Body of pancreas (tissue), 4 donors: ENCODE data around the gene PCBP3. TPM values are rescaled to one million over a fixed set of nuclear protein-coding genes. Genes with fewer than 3 reads are reported as not detected.
"Not testable (repeated sequence)": the region's sequence is repeated elsewhere in the genome, so short reads cannot be mapped to it uniquely, and the experiment has no call there.

Source experiments
- ATAC-seq: fragments of 150-250 bp; one replicate; pipeline ENCODE4 v1.9.1; 2016
- DNase-seq, 4 donors: peaks; one replicate each; pipeline ENCODE4 v3.0.0-alpha.2; 2019
- H3K27ac ChIP-seq, 4 donors: fragments of 200-600 bp; sonication (generic); 1 replicate in 3 of 4; 2 replicates in 1 of 4; pipeline versions ENCODE4 v1.5.1 to v1.6.1; 2016 to 2019; ENCODE audit warnings: mild to moderate bottlenecking in 1 of 4, mixed read lengths in 1 of 4, moderate library complexity in 1 of 4
- H3K27me3 ChIP-seq, 2 donors: fragments of 200-600 bp; sonication (generic); one replicate each; pipeline ENCODE4 v1.6.0; 2016; ENCODE audit warnings: mild to moderate bottlenecking in 1 of 2
- H3K36me3 ChIP-seq, 2 donors: fragments of 200-600 bp; sonication (generic); replicated peaks in 1 of 2; 2 replicates each; pipeline ENCODE4 v1.5.1; 2016; ENCODE audit warnings: low read depth in 2 of 2; ENCODE audit not compliant: insufficient read depth in 1 of 2
- H3K4me1 ChIP-seq: fragments of 200-600 bp; sonication (generic); one replicate; pipeline ENCODE4 v1.6.0; 2016
- H3K4me3 ChIP-seq, 2 donors: fragments of 200-600 bp; sonication (generic); 1 replicate in 1 of 2; 2 replicates in 1 of 2; pipeline ENCODE4 v1.5.1; 2016 to 2019
- H3K9me3 ChIP-seq, 3 donors: fragments of 200-600 bp; sonication (generic); 1 replicate in 2 of 3; 2 replicates in 1 of 3; pipeline ENCODE4 v1.5.1; 2016
- CTCF ChIP-seq, 7 experiments: fragments of 450-650 bp in 4 of 7; fragments of 200-600 bp in 3 of 7; sonication (generic) in 3 of 7; IDR thresholded peaks; one replicate each; pipeline ENCODE4 v1.5.1; 2016 to 2019; ENCODE audit warnings: antibody characterized with exemption in 7 of 7
- POLR2A ChIP-seq, 3 donors: fragments of 450-650 bp; IDR thresholded peaks; one replicate each; pipeline ENCODE4 v1.6.1; 2016; ENCODE audit warnings: antibody characterized with exemption in 3 of 3, mild to moderate bottlenecking in 2 of 3
- WGBS, 2 donors: methylation state at CpG; one replicate each; pipeline ENCODE4 v1.1.5; 2017; 5-methylcytosine and 5-hydroxymethylcytosine counted together
- intact Hi-C: fragments of 100-400 bp; cut with DNase I; formaldehyde crosslinking; loops from one replicate; pipeline ENCODE4 v1.15.1; 2023
- total RNA-seq, 2 donors: library from RNA; depleted of rRNA; stranded (reverse); fragments of >200 nt; gene quantifications; one replicate each; pipeline ENCODE4 v1.1.0, GENCODE V29; 2016

PCBP3 gene
- total RNA-seq, 2 donors from 2014 or later, result 1.3 to 4.6 TPM

GRCh38 chr21:45949928-45950739 lies 306.6 kb downstream of the PCBP3 start:
- intact Hi-C loops, result no loop called here
- H3K4me1 ChIP-seq, result peaks cover 8% of the 10 kb centered on the region
- TF ChIP-seq POLR2A (IDR thresholded peaks at IDR 0.05) (no peak), CTCF (IDR thresholded peaks at IDR 0.05) (no peak)
- 70 to 77% methylated on average over 13 to 33 of the region's 35 CpGs for WGBS, 2 donors
- peaks cover 0 to 5% of the 10 kb centered on the region in 2 donors for H3K27me3 ChIP-seq
- no peak for ATAC-seq
- no peak overlapping the region for H3K27ac ChIP-seq
- no peaks in the 10 kb centered on the region for H3K9me3 ChIP-seq
- H3K4me3 ChIP-seq, result no peak overlapping the region
- no peak for DNase-seq
- H3K36me3 ChIP-seq, result no peaks in the 10 kb centered on the region

DNA sequence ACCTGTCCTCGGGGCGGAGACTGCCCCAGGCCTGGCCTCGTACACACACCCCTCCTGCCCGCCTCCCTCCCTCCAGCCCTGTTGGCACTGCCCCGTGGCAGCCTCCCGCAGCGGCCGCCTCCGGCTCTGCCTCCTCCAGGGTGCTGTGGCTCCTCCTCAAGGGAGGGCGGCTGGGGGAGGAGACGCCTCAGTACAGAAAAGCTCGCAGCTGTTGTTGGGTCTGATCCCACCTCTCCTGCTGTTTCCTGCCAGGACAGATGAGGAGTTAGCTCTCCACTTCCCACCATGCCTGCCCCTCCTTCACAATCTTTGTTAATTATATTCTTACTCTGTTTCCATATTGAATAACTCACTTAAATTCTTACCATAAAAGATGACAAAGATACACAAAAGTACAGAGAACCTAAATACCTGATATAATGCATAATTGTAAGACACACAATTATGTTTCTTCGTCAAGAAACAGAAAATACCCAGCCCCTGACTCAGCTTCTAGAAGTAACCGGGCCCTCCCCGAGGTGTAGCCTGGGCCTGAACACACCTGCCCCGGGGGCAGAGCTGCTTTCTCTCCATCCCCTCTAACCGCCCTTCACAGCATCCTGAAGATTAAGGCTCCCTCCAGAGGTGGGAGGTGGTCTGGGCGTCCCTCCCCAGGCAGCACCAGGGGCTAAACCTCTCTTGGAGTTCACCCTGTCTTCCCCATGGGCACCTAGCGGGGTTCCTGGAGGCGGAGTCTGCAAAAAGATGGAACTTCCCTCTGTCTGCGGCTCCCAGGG lies 307.4 kb downstream of the PCBP3 start:
- DNase-seq (peak in 3 of 4 donors; percentile 48 to 69 (median 54)), ATAC-seq (peak; percentile 63)
- 23 to 32% methylated on average over 19 to 21 of the region's 21 CpGs for WGBS, 2 donors
- no peak for TF ChIP-seq CTCF (IDR thresholded peaks at IDR 0.05)
- TF ChIP-seq POLR2A (IDR thresholded peaks at IDR 0.05), result no peak
- Histone ChIP-seq H3K4me1 (peaks cover 8% of the 10 kb centered on the region), H3K4me3 (no peak overlapping the region), H3K9me3 (no peaks in the 10 kb centered on the region), H3K27ac (no peak overlapping the region), H3K27me3 (peaks cover 0 to 5% of the 10 kb centered on the region in 2 donors), H3K36me3 (no peaks in the 10 kb centered on the region)
- intact Hi-C loops, result no loop called here

GRCh38 chr21:45951676-45952075 lies 308.2 kb downstream of the PCBP3 start:
- Histone ChIP-seq H3K9me3 (no peaks in the 10 kb centered on the region), H3K4me1 (peaks cover 8% of the 10 kb centered on the region), H3K4me3 (no peak overlapping the region), H3K27me3 (peaks cover 0 to 5% of the 10 kb centered on the region in 2 donors), H3K36me3 (no peaks in the 10 kb centered on the region), H3K27ac (no peak overlapping the region)
- intact Hi-C loops, result no loop called here
- ATAC-seq (no peak), DNase-seq (no peak)
- TF ChIP-seq POLR2A (IDR thresholded peaks at IDR 0.05) (no peak), CTCF (IDR thresholded peaks at IDR 0.05) (no peak)
- WGBS, 2 donors, result 57 to 58% methylated on average over 14 to 15 of the region's 15 CpGs

DNA sequence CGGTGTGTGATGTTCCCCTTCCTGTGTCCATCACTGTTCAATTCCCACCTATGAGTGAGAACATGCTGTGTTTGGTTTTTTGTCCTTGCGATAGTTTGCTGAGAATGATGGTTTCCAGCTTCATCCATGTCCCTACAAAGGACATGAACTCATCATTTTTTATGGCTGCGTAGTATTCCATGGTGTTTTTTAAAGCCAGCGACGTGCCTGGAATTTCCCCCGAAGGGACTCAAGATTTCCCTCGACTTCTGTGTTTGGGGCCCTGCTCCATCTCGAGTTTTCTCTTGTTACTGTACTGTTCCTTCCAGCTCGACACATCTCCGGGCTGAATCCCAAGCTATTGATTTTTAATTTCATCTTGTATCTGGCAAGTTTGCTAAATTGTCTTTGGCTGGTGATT lies 309.0 kb downstream of the PCBP3 start:
- H3K27ac ChIP-seq, DNase-seq, H3K4me3 ChIP-seq, intact Hi-C loops, H3K36me3 ChIP-seq, H3K9me3 ChIP-seq, H3K27me3 ChIP-seq, ATAC-seq, H3K4me1 ChIP-seq: not testable (repeated sequence)
- 84 to 87% methylated on average over 9 to 10 of the region's 10 CpGs for WGBS, 2 donors

DNA sequence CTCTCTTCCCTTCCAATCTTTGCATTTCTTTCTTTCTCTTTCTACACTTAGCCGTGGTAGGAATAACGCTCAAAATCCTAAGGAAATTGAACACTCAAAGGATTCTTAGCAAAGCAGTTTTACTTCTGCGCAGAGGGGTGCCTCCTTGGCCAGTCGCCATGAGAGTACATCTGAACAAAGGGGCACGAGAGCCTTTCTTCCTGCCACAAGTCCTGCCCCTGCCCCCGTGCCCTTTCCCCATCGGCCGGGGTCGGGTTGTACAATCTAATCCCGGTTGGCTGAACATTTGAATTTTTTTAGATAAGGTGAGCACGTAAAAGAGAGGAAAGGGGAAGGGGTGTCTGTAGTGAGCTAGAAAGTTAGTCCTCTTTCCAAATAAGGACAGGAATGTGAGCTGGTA lies 309.4 kb downstream of the PCBP3 start:
- DNase-seq, result no peak
- no peak overlapping the region for H3K27ac ChIP-seq
- peaks cover 0 to 5% of the 10 kb centered on the region in 2 donors for H3K27me3 ChIP-seq
- H3K4me1 ChIP-seq, result peaks cover 8% of the 10 kb centered on the region
- no peak overlapping the region for H3K4me3 ChIP-seq
- 42 to 62% methylated on average over 11 of the region's 11 CpGs for WGBS, 2 donors
- ATAC-seq, result no peak
- no peaks in the 10 kb centered on the region for H3K9me3 ChIP-seq
- H3K36me3 ChIP-seq, result no peaks in the 10 kb centered on the region
- intact Hi-C loops, result no loop called here
- TF ChIP-seq POLR2A (IDR thresholded peaks at IDR 0.05) (no peak), CTCF (IDR thresholded peaks at IDR 0.05) (no peak)
